ENCODE measurements around the gene GRID2IP.

GRCh38 chr7:6590645-6591110 lies 39.4 kb upstream of the GRID2IP start:
- TF ChIP-seq, protein P1, sequence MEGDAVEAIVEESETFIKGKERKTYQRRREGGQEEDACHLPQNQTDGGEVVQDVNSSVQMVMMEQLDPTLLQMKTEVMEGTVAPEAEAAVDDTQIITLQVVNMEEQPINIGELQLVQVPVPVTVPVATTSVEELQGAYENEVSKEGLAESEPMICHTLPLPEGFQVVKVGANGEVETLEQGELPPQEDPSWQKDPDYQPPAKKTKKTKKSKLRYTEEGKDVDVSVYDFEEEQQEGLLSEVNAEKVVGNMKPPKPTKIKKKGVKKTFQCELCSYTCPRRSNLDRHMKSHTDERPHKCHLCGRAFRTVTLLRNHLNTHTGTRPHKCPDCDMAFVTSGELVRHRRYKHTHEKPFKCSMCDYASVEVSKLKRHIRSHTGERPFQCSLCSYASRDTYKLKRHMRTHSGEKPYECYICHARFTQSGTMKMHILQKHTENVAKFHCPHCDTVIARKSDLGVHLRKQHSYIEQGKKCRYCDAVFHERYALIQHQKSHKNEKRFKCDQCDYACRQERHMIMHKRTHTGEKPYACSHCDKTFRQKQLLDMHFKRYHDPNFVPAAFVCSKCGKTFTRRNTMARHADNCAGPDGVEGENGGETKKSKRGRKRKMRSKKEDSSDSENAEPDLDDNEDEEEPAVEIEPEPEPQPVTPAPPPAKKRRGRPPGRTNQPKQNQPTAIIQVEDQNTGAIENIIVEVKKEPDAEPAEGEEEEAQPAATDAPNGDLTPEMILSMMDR (IDR thresholded peaks at IDR 0.05; ENCODE audit: low read depth, low read length) = no peak
- TF ChIP-seq EZH2phosphoT487 (IDR thresholded peaks at IDR 0.05; ENCODE audit: low read depth) = no peak
